T-helper 1 cell treated with Interleukin-12 subunit alpha and Interleukin-12 subunit beta and Interleukin-4 antibody, amounts not matched to agents 30 ng/mL and 1 ng/mL, for 36 hours (primary cell): ENCODE measurements around the gene PARK7. TPM values are rescaled to one million over a fixed set of nuclear protein-coding genes. Genes with fewer than 3 reads are reported as not detected.

ENCODE experiments used
- intact Hi-C: fragments of 100-400 bp; cut with micrococcal nuclease; formaldehyde crosslinking; loops from one replicate; pipeline ENCODE4 v1.15.1; 2024
- total RNA-seq: library from RNA; stranded (reverse); gene quantifications from 2 replicates; pipeline ENCODE4 v1.2.3, GENCODE V29; 2022

Gene PARK7
- total RNA-seq, 1 donor from 2014 or later = 281 TPM

DNA sequence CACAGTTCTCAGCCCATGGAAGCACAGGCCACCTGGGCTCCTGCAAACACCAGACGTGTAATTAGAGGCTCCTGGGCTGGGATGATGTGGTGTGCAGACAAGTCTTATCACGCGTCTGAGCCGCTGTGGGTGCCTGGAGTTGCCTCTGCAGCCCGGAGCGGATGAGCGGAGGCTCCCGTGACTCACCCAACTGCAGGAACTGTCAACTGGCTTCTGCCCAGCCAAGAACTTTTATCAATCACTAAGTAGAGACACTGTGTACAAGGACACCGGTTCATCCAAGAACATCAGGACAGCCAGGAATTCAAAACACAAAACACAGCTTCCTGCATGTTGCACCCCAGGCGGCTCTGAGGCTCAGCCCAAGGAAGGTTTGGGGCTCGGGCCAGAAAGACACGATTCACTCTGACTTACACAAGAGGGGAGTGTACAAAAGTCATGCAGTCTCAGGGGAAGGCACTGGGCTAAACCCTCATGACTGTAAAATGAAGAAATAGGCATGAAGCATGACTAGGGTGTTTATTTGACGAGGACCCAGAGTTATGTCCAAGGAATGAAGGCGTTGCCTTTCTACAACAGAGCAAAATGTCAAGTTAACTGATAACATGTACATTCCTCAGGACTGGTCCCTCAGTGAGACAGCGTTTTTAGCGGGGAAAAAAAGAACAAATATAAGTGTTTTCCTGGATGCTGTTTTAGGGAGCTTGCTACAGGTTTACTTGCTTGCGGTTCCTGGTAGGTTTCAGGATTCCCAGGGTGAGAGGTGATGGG, 43.5 kb downstream of the PARK7 start:
- intact Hi-C loops = no loop called here

DNA sequence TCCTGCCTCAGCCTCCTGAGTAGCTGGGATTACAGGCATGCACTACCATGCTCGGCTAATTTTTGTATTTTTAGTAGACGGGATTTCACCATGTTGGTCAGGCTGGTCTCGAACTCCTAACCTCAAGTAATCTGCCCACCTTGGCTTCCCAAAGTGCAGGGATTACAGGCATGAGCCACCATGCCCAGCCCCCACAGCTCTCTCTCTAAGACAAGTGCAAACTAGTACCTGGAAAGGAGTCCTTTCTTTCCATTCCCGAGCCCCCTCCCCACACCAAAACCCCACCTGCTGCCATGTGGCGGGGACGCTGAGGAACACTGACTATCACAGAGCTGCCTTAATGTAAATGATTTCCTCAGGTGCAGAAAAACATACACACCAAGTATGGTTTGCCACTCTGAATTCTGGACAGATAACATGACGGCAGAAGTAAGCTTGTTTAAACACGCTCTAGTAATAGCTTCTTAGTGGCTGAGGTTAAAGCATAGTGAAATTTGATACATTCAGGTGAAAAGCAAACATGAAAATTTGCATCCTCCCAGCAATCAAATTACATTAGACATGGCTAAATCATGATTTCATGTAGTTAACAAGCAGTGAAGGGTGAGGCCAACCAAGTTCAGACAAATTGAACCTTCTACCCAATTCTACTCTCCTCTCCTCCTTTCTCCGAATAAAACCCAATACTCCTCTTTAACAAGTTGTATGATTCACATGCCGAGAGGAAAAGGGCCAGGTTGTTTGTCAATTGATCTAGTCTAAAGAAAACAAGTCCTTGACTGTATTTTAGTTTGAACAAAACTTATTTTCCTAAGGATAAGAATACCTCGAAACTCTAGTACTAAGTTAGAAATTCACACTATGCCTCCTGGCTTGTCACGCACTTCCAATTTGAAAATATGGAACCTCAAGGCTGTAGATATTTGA, 44.8 kb downstream of the PARK7 start:
- intact Hi-C loops = no loop called here

DNA sequence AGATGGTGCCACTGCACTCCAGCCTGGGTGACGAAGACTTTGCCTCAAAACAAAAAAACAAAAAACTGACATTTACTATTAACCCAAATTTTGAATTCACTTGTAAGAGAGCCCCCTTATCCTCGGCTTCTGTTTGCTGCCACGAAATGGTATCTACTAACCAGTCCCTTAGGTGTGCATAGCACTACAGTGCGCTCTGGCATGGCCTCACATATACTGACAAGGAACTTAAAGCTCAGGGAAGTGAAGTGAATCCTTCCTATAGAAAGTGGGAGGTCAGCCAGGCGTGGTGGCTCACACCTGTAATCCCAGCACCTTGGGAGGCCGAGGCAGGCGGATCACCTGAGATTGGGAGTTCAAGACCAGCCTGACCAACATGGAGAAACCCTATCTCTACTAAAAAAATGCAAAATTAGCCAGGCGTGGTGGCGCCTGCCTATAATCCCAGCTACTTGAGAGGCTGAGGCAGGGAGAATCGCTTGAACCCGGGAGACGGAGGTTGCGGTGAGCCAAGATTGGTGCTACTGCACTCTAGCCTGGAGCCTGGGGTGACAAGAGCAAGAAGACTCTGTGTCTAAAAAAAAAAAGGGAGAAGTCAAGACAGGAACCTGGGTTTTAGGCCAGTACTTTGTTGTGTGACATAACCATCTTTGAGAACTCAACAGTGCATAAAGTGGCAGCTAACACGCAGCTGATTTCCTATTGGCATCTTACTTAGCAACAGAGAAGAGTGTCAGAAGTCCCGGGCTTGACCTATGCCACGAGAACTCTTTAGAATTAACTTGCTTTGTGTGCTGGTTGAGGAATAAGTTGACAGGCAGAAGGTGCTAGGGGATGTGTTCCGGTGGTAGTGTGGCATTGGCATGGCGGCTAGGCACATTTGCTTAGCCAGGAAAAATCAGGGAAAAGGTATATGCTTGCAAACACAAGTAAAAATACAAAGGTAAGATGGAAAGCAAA, 47.8 kb downstream of the PARK7 start:
- intact Hi-C loops = loop anchor here (10.0 kb wide), 1 partner anchor 715 kb away; no protein-coding TSS in a partner anchor

DNA sequence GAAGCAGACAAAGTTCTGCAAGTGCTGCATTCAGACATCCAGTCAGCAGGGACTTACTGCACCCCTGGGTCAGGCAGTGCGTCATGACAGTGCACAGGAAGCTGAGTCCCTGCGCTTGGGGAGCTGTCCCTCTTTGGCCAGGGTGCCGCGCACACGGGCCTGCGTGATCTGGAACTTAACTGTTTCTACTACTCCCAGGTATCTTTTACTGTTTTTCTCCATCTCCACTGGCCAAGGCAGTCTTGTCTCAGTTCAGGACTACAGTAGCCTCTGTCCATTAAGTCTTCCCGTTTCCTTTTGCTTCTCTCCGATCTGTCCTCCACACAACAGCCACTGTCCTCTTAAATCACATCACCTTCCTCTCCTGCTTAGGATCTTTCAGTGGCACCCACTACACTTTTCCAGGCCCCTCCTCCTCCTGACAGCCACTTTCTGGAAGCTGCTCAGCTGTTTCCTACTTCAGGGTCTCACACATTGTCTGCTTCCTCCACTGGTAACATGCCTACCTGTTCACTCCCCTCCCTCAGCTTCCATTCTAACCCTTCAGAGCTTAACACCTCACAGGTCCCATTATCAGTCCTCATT, 48.7 kb downstream of the PARK7 start:
- intact Hi-C loops = loop anchor here (10.0 kb wide), 1 partner anchor 715 kb away; no protein-coding TSS in a partner anchor

DNA sequence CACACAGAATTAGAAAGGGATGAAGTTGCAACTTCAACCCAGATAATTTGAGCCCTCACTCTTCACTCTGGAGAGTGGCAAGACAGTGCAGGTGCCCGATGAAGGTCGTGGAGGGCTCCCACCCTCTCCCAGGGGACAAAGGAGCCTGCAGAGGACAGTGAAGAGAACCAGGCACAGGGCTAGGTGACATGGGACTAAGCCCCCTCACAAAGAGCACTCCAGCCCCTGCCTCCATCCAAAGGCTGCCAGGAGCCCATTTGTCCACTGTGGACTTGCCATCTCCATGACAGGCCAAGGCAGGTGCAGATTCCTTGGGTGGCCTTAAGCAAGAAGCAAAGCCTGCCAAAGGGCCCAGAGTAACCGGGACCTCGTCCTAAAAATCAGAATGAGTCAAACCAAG, 49.5 kb downstream of the PARK7 start:
- intact Hi-C loops = loop anchor here (10.0 kb wide), 1 partner anchor 714 kb away; no protein-coding TSS in a partner anchor

DNA sequence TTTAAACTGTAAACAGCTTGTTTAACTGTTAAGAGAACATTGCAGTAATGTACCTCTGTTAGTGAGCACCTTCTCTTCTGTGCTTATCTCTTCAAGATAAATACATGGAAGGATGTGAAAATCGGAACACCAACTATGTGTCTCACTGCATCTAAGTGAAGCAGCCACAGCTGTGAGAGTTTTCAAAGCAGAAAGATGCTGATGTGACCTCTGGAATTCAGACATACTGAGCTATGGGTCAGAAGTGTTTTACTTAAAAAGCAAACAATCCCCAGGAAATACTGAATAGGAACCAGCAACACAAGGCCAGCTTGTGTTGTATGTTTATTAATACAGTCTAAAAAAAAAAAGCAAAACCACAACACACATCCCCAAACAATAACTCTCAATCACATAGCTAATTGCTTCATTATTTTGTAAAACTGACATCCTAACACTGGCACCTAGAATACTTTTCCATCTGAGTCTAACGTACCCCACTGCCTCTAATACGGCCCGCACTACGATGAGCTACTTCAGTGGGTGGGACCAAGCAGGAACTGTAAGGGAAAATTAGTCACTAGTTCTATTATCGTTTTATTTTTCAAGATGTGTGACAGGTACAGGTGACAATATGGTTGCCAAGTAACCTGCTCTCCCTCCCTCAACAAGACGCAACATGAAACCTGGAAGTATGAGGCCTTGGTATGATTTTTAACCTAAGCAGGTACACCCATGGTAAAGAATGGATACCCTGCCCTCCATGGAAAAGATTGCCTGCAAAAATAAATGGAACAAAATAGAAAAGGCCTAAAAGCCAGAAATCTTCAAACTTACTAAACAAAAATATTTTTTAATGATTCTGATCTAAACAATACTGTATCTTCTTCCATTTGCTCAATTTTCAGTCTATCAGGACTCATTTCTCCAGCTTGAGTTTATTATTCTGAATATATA, 50.7 kb downstream of the PARK7 start:
- intact Hi-C loops = loop anchor here (10.0 kb wide), 1 partner anchor 713 kb away; no protein-coding TSS in a partner anchor

DNA sequence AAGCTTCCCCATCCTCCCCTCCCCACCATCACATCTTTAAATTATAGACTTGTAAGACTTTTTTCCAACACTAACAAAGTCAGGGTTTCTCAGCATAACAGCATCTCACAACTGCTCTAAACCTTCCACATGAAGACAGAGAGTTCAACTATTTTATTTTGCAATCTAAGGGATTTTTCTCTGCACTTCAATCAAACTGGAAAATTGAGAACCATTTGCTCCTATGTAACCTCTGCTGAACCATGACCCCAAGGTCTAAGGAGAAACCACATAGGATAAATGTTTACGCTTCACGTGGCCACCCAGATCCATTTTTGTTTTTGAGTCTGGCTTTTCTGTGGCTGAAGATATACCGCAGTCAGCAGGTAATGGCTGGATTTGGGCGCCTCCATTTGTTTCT, 51.4 kb downstream of the PARK7 start:
- intact Hi-C loops = loop anchor here (10.0 kb wide), 1 partner anchor 712 kb away; no protein-coding TSS in a partner anchor

DNA sequence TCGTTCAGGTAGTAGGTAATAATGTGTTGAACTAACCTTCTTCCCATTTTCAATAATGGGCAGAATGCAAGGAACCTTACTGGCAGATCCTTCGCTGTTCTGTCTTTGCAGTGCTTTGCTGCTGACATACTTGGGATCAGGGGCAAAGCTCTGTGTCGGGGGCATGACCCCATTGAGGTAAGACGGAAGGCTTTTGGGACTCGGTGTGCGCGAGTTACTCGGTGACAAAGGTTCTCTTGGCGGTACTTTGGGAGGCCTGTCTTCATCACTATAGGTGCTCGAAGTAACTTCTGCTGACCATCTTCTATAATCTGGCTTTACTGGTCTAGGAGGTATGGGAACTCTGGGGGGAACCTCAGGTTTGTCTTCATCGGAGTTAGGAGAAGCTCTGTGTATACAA, 51.9 kb downstream of the PARK7 start:
- intact Hi-C loops = loop anchor here (10.0 kb wide), 1 partner anchor 711 kb away; no protein-coding TSS in a partner anchor

DNA sequence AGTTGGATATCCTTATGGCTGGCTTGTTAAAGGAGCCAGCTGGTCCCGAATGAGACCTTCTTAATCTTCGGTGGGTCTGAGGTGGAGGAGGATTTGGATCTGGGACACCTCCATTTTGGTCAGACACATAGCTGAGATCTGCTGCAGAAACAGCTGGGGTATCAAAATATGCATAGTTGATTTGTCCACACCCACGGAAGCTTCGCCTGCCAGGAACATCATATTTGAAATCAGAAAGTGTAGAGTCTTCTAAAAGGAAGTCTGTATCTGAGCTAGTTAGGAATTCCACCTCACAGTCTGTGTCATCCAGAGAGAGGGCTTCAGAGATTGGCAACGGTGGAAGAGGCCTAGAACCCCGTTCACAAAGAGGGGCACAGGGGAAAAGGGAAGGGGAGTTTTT, 52.3 kb downstream of the PARK7 start:
- intact Hi-C loops = loop anchor here (10.0 kb wide), 1 partner anchor 711 kb away; no protein-coding TSS in a partner anchor

DNA sequence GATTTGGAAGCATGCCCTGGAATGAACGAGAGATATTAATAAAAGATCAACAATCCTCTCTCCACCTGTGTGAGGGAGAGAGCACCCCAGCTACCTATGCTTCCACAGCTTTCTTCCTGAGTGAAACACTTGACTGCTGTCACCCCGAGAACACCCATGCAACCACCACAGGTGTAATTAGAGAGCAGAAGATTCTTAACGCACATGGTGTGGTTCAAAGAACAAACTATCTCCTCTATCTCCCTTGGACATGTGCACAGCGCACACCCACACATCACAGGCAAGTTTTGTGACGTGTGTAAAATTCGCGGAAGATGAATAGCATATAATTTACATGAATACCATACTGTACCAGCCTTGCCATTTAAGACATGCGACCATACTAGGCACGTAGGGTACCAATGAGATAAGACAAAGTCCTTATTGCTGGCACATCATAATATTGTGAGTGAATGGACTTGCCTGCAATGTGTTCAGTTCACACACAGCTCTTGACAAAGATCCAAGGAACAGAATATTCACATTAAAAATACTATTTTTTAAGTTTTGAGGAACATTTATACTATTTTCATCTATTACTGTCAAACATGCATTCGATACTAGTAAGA, 53.0 kb downstream of the PARK7 start:
- intact Hi-C loops = loop anchor here (10.0 kb wide), 1 partner anchor 710 kb away; no protein-coding TSS in a partner anchor

DNA sequence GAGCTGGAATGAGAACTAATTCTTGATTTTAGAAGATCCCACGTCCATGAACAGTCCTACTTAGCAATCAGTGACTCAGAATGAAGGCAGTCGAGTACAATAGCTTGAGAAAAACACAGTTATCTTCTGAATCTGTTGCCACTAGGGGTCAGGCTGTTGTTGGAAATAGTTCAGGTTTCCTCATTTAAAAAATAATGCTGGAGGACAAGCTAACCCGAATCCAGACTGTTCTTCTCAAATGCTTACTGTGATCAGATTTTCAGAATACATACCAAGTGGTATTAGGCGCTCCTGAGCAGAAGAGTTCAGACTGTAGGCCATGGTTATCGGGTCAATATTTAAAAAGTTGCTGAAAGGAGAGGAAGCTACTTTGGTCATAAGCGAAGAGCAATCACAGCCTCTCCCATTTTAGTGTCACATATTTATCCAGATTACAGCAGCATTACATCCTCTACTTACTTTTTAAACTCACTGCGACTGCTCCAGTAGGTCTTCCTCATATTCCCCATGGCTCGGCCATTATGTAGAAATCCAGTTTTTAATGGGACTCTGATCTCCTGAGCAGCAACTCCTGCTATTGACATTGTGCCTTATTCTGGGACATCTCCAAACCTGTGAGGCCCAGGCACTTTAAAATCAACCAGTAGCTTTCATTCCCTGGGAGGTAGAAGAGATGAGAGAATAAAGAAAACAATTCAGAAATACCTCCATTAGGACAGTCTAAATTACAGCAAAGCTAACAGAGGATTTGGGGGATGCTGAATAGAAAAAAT, 53.7 kb downstream of the PARK7 start:
- intact Hi-C loops = loop anchor here (1.0 to 10.0 kb wide), 5 partner anchors 33 to 710 kb away; no protein-coding TSS in a partner anchor

DNA sequence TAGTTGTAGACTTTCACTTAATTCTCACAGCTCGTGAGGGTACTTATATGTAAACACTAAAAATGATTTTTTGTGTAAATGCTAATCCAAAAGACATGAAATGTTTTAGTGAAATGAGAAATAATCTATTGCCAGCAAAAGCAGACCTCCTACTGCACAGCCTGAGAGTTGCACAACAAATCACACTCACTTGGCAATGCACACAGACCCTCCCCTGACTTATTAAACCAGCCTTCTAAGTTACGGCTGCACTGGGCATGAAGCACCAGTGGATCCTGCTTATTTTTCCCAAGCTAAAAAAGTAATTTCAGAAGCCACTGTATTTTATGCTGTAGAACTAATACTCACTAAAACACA, 54.3 kb downstream of the PARK7 start:
- intact Hi-C loops = loop anchor here (1.0 to 10.0 kb wide), 5 partner anchors 33 to 709 kb away; no protein-coding TSS in a partner anchor

DNA sequence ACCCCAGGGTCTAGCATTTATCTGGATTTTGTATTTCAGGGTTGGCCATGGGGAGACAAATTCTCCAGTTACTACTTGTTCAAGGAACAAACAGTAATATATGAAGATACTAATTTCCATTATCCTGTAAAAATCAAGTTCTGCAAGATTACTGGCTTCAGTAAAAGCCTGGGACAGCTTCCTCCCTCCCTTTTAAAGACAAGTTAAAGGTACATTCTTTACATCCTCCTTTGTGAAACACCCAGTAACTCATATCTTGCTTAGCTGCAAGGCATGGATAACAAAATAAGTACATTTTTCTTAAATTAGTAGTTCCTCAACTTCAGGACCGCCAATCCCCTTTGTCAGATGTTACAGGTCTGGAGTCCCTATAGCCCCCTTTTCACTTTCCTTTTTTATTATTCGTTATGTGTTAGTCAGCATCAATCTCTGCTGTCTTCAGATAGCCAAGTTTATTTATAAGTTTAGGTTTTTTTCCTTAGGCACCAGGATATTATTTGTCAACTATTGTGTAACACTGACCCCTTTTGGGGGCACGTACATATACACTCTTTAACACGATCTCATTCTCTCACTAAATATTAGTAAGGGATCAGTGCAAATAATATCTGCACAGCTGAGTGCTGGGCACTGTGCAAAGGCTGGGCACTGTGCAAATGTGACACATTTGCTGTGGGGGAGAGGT, 54.8 kb downstream of the PARK7 start:
- intact Hi-C loops = loop anchor here (10.0 kb wide), 1 partner anchor 708 kb away; no protein-coding TSS in a partner anchor

DNA sequence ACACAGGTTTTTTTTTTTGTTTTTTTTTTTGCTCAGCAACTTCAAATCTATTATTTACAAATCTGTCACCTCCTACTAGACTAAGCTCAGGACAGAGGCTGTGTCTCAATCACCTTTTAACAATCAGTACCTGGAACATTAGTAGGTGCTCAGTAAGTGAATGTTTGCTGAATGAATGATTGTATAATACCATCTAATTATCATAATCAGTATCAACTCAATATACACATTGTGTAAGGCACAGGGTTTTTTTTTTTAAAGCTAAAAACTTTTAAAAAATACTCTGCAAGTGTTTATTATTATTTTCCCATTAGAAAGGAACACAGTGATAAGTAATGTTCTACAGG, 55.4 kb downstream of the PARK7 start:
- intact Hi-C loops = loop anchor here (10.0 kb wide), 1 partner anchor 708 kb away; no protein-coding TSS in a partner anchor

DNA sequence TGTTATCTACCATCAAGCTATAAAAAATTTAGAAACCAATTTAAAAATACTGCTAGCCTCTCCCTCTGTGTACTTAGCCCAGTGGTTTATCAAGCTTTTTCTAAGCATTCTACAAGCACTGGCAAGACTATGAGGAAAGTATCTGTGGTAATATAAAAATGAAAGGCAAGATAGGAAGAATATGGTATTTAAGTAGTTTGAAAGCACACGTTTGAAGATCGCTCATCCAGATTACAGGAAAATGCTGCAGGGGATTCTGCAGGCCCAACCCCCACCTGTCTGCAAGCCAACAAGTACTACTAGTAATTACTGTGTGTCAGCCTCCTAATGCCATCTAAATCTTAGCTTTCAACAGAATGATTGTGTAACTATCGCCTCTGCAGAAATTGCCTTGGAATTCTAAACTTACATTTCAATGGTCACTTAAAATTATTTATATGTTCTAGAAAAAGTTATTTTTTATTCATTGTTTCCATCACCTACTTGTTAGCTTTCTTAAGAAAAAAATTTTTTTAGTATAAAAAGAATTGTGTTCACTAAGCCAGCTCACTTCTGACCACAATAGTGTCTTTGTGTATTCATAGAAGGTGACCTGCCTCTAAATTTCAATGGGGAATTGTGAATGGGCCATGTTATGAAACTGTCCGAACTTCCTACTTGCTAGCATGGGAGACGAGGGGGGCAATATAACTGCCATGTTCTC, 56.1 kb downstream of the PARK7 start:
- intact Hi-C loops = loop anchor here (10.0 kb wide), 1 partner anchor 707 kb away; no protein-coding TSS in a partner anchor

DNA sequence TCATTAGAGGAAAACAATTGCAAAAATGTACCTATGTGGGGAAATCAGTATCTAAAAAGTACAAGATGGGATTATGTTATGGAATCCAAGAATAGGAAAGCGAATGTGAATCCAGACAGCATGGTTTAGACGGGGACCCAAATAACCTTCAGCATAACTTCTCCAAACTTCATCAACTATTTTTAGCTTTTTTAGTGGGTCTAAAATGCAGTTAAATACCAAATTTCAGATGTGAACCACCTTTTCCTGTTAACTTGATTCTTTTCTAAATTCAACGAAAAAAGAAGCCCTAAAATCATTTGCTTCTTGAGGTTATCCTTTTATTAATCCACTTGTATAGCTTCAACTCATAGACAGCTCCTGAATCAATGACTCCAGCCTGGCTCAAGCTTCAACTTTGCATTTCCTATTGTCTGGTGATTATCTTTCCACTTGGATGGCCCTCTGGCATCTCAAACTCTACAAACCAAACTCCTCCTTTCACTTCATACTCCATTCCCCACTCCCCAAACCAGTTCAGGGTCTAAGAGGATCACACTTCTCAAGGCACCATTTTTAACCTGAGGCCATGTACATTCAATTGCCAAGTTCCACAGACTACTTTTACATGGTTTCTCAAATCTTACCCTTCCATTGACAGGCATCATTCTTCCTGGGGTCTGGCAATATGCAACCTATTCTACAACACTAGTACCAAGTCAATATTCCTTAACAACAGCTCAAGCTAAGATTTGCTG, 57.1 kb downstream of the PARK7 start:
- intact Hi-C loops = loop anchor here (10.0 kb wide), 1 partner anchor 706 kb away; no protein-coding TSS in a partner anchor
